ENCODE results near the gene ARHGEF12. TPM values are rescaled to one million over a fixed set of nuclear protein-coding genes. Genes with fewer than 3 reads are reported as not detected.

Gene ARHGEF12
- total RNA-seq, 1 experiment from 2014 or later: 20.8 TPM

DNA sequence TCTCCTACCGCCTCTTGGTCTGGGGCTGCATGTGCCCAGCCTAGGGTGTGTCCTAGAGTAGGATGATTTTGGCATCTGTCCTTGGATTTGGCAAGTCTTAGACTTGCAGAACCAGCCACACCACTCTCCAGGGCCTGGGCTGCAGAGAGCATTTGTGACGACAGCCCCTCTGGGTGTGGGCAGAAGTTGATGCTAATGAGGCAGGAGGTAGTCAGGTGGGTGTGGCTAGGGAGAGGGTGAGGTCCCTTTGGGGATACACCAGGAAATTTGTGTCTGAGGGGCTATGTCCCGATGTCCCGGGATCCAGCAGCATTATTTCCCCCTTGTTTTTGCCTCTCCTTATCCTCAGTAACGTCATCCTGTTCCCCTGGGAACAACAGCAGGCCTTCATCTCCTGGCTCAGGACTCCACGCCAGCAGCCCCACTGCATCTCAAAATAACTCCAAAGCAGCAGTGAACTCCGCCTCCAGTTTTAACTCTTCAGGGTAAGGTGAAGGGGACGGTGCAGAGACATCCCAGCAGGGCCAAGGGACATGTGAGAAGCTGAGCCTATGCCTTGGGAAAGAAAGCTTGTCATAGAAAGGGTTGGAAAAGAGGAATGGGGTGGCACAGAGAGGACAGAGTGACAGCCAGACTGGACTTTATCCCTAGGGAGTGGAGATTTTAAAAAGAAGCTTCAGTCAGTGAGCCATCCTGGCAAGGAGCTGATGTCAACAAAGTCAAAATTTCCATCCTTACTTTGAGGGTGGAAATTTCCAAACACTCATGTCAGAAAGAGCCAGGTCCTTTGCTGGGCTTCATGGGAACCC, 19.1 kb upstream of the ARHGEF12 start:
- no peak for DNase-seq (ENCODE audit: low read depth)

DNA sequence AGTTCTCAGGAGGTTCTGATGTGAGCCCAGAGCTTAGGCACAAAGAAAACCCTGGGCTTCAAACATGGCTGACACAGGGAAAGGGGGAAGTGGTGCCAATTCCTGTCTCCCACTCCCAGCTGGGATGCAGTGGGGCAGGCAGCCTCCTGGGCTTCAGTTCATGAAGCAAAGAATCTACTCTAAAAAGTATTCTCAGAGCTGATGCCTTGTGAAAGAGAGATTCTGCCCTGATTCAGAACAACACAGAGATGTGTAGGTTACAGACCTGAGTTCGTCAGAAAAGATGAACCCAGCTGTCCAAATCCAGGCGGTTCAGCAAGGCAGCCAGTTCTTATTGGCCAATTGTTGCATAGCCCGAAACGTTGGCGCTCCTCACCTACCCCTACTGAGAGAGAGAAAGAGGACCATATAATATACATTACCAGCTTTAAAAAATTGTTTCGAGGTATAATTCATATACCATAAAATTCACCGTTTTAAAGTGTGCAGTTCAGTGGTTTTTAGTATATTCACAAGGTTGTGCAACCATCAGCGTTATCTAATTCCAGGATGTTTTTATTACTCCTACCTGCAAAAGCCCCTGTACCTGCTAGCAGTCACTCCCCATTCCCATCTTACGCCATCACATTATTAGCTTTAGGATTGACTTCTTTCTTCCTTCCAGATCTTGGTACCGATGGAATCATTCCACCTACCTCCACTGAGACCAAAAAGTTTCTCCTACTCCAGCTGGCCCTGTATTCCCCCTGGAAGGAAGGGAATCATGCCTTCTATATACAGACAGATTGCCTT, 18.3 kb upstream of the ARHGEF12 start:
- DNase-seq (ENCODE audit: low read depth): no peak

DNA sequence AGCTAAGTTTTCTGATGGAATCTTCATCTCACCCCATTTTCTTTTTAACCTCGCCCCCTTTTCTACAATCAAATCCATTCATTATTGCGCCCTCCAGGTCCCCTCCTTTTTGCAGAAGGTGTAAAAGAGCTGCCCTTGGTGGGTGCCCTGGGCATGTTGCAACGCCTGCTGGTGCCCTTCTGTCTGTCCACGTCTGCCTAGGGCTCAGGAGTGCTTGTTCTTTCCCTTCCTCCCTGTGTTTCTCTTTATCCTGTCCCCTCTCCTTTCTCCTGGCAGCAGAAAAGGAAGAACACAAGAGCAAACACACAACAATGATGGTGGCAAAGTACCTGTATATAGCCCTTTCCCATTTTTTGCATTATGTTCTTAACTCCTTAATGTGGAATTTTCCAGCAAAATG, 17.3 kb upstream of the ARHGEF12 start:
- DNase-seq (ENCODE audit: low read depth): no peak

DNA sequence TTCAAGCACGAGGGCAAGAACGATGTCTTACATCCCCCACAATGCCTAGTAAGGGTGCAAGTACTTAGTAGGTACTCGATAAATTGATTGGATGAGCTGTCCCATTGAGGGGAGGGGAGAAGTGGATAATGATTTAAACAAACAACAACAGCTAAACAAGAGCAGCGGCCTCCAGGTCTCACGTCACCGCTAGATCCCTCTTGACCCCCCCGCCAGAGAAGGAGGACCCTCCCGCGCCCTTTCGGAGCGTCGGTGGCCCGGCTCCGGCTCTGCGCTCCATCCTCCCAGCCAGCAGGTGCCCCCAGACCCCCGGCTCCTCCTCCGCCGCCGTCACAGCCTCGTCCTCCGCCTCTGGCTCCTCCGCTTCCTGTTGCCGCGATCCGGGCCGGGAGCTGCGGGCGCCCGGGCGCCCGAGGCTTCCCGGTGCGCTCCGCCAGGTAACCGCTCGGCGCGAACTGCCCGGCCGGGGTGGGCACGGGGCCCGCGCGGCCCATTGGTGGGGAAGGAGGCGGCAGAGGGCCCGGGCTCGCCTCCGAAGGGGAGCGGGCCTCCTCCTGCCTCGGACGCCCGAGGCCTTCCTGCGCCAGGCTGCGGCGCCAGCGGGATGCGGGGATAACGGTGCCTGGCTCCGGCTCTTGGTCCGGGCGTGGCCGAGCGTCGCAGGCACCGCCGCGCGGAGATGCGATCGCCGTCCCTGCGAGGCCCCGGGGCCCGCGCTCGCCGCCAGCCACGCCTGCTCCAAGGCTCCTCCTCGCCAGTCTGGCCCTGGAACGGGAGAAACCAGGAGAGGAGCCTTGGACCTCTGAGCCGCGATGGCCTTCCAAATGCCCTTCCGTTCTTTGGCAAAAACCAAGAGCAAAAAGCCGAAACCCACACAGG, 11.0 kb upstream of the ARHGEF12 start, which contains the start of gene TLCD5:
Gene TLCD5 (plus strand): TSS at position 368 of the 879 bp plus-strand sequence. CDS start 2,143 bp downstream, outside the sequence.
- DNase-seq (ENCODE audit: low read depth): peak; percentile 81

DNA sequence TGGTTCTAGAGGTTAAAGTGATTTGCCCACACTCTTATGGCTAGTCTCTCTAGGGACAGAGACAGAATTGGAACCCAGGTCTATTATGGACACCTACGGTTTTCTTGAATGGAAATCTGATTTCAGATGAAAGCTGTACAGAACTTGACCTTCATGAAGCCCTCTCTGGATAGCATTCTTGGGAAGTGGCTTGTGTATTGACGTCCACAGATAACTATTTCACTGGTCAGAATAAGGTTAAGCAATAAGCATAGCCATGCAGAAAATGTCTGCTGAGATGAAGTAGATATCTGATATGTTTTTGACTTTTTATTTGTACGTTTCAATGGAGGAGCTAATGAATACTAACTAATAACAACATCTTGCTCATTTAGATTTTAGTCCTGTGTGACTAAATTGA, 10.0 kb upstream of the ARHGEF12 start:
- no peak for DNase-seq (ENCODE audit: low read depth)

DNA sequence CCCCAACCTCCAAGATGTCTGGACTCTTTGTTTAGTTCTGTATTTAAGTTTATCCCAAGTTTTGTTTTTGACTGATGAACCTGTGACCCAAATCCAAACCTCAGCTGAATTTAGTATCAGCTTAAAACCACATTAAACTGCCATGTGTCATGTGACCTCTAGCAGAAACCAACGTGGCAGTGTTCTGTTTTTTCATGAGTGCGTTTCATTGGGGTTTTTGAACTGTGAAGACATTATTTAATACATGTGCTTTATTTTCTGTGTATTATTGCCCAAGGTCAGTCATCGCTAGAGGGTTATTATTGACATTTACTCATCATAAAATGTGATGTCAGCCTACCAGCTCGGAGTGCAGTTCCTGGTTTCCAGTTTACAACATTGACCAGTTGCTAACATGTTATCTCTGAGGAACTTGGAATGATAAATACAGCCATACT, 9.3 kb upstream of the ARHGEF12 start:
- no peak for DNase-seq (ENCODE audit: low read depth)

DNA sequence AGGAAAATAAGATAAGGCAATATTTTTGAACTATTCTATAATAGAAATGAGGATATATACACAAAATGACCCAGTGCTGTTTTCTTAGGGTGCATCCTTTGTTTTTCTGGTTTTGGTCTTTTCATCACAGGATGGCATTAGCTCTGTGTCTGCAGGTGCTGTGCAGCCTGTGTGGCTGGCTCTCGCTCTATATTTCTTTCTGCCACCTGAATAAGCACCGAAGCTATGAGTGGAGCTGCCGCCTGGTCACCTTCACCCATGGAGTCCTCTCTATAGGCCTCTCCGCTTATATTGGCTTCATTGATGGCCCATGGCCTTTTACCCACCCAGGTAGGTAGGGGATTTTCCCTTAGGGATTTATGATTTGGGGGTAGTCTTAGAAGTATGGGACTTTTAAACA, 8.9 kb upstream of the ARHGEF12 start:
- DNase-seq (ENCODE audit: low read depth): no peak

DNA sequence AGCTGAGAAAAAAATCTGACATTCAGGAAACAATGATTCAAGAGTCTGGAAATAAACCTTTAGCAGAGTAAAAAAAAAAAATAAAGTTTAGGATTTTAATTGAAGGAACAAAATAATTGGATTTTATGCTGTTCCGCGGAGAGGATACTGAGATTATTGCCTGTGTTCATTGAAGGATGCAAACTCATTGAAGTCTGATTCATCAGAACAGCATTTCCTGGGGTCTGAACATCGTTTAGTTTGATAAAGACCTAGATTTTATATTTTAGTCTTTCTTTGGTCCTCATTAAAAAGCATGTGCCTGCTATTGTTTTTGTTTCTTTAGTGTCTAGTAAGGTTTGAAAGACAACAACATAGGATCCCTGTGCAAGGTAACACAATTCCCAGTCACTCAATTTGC, 6.7 kb upstream of the ARHGEF12 start:
- no peak for DNase-seq (ENCODE audit: low read depth)

DNA sequence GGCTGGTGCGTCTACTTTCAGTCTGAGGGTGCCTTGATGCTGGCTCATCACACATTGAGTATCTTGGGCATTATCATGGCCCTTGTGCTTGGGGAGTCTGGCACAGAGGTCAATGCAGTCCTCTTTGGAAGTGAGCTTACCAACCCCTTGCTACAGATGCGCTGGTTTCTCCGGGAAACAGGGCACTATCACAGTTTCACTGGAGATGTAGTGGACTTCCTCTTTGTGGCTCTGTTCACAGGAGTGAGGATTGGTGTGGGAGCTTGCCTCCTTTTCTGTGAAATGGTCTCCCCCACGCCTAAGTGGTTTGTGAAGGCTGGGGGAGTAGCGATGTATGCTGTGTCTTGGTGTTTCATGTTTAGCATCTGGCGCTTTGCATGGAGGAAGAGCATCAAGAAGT, 6.2 kb upstream of the ARHGEF12 start:
- no peak for DNase-seq (ENCODE audit: low read depth)

DNA sequence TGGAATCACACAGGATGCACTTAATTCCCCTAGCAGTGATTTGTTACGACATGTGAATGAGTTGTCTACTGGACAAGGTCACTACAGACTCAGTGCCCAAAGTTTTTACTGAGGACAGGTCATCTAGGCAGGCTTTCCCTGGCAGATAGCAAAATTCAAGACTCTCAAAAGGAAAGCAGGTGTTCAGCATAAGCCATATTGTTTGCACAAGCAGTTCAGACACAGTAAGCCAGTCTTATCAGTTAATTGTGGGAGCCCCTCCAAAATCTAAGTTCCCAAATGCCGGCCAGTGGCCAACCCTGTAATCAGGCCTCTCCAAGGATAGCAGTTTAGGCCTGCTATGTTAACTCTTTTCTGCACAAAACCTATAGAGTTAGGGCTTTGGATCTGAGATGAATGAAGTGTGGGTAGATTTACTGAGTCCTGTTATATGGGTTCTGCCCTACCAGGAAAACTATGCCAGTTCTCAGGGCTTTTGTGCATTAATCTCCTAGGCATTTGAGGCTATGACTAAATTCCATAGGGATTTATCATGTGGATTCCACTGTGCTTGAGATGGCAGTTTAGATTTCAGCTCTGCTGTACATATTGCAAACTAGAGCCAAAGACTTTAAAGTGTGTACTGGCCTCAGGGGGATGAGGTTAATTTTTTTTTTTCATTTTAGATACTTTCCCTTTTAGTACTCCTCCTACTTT, 4.8 kb upstream of the ARHGEF12 start:
- DNase-seq (ENCODE audit: low read depth): peak; percentile 81

DNA sequence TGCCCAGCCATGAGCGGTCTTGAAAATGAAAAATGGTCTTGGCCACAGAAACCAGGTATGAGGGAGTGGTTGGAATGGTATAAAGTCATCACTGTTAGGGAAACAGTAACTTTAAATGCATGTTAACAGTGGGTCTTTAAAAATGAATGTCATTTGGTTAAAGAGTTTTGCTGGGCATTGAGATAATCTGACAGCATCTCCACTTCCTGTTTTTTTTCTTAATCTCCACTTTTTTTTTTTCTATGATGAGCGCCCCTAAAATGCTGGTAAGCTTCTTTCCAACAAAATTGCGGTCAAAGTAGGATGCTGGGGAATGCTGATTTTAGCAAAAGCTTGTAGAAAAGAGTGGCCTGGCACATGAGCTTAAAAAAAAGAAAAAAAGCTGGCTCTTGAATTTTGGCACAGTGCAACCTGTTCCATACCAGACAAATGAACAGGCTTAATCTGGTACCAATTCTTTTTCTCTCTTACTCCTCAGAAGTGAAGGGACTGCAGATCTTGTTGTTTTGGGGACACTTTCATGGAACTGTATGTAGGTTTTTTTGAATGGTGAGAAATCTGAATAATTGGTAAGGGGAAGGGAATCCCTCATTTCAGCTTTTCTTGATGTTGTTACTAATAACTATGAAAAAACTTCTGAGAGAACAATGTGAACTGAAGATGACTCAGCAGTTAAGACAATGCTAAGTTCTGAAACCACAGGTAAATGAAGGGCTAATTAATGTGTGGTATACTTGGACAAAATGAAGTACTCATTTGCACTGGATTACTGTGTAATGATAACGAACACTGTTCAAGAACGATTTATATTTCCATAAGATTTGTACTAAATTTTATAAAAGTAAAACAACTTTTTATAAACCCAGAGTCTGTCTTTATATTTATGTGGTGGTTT, 3.1 kb upstream of the ARHGEF12 start:
- no peak for DNase-seq (ENCODE audit: low read depth)

DNA sequence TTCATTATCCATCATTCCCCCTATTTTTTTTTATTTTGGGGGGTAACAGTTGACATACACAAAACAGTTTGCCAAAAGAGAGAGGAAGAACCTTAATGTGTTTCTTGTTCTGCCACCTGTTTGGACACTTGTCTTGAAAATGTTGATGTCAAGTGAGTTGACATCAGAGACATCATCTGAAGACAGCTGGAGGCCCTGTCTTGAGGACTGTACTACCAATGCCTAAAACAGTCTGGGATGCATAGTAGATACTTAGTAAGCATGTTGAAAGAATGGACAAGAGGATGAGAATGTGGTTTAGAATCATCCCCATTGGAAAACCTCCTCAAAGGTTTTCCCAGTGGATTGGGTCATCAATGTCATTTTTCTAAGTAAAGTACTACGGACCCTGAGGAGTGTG, 2.4 kb upstream of the ARHGEF12 start:
- DNase-seq (ENCODE audit: low read depth): no peak

DNA sequence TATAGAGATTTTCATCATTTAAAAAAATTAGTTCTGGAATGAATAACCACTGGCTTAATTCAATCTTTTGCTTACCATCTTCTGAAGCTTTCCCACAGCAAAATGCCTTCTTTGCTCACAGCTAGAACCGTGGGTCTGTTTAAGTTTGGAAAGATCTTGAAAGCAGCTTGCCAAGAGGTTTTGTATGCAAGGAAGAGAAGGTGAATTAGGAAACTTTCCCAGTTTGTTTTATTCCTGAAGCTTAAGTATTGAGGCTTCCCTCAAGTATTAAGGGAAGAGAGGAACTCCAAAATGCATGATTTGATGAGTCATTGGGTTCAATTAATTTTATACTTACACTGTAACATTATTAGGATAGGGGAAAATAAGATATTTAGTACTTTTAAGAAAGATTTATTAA, 1.9 kb upstream of the ARHGEF12 start:
- no peak for DNase-seq (ENCODE audit: low read depth)

DNA sequence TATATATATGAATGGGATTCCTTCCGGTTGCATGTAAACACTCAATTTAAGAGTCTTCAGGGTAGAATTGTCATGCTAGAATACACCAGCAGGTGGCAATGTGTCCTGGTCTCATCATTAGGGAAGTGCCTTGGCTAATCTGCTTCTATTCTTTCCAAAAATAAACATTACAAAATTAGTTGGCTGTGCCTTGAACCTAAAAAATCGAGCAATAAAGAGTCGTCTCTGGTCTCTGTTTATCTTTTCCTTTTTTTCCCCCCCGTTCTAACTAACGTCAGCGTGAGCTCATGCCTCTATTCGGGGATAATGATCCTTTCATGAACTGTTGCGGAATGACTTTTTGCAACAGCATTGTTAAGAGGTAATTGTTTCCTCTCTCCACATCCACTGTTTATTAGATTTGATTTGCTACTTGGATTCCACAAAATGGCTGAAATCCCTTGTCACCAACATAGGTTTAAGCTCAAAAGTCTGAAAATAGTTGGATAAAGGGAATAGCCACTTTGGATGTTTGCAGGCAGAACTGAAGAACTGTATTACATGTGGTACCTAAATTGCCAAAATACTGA, 1.2 kb upstream of the ARHGEF12 start:
- DNase-seq (ENCODE audit: low read depth): peak; percentile 70

DNA sequence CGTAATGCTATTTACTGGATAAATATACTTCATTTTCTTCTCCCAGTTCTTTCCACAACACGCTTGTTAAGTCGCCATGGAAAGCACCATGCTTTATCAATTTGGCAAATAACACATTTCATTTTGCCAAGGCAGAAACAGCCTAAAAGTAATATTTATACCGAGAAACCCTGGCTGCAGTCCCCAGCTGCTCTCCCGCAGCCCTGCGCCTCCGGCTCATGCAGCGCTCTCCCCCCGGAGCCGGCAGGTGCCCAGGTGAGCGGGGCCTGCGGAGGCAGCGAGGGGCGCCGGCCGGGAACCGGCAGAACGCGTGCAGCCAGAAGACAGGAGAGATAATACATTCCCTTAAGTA, 681 bp upstream of the ARHGEF12 start:
- DNase-seq (ENCODE audit: low read depth): no peak

DNA sequence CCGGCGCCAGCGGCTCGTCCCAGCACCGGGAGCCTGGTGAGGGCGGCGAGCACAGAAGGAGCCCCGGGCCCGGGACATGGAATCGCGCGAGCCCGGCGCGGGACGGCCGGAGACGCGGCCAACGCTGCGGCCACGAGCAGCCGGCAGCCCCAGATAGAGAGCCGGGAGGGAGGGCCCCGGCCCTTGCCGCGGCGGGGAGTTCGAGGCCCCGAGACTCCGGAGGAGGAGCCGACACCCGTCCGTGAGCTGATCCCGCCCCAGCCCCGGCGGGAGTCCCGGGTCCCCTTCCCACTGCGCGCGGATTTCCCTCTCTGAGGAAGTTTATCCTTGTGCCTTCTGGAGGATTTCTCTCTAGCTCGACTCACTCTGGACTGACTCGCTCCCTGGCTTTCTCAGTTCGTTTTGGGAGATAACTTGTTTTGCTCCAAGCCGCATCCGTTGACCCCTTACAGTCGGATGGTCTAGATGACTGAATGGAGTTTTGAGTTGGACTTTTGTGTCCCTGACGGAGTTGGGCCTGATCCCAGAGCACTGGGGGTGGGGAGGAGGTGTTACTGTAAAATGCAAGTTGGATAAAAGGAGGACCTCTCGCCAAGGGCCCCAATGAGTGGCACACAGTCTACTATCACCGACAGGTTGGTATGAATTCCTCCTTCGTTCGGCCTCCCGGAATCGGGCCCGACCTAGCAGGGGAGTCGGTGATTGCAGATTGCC, 585 bp downstream of the ARHGEF12 start:
- peak; percentile 50 for DNase-seq (ENCODE audit: low read depth)

DNA sequence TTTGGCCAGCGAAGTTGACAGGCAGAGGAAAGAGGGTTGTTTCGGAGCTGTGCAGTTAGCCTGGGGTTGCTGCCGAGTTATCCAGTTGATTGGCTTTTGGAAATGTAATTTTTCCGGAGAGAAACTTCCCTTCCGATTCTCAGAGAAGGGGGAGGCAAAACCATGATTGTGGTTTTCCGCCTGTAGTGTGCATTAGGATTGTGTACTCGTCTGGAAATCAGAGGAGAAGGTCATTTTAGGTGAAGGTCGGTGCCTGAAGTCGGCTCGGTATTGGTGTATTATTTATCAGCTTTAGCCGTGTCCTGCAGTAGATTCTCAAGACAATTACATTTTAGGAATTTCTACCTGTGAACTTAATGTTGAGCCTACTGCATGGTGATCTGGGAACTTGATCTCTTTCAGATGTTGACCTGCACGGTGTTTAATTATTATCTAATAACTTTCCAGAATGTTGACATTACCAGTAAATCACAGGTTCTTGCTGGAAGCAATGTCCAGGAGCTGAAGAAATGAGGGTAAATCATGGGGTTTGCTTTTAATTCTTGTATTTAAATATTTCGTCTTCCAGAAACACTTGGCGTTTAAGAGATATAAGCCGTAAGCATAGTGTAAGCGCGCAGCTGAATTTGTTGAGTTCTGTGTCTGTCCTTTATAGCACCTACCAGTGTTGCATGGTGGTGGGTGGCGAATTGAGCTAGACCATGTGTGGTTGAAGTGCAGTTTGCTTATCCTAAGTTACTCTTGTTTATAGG, 1.3 kb downstream of the ARHGEF12 start:
- no peak for DNase-seq (ENCODE audit: low read depth)

DNA sequence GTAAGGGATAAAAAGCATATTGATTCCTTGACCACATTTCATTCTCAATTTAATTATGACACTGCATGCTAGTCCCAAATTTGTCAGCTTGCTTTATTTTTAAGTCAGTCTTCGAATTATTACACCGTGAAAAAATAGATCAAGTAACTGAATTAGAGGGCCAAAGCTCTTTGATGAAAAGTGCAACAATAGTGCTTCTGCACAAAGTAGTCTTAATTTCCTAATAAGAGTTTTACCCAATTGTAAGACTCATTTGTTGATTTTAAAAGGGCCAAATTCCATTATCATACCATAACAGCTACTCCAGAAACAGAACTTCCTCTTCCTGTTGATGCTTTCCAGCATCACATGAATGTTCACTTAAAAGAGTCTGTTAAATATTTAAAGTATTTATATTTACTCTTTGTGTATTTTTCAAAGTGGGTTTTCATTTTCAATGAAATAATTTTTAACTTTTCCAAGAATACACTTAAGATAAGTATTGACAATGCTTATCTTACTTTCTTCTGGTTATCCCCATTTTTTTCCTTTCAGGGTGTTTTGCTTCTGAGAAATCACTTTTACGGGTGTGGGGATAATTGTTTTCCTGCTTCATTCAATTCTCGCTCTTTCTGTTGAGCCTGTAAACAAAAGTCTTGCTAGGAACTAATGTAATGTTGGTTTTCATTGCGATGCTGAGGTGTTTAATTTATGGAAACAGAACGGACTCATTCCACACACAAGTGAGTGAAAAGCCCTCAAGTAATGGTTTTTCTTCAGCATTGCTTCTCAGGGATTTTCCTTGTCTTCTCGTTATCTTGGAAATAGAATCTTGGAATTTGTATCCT, 2.1 kb downstream of the ARHGEF12 start:
- no peak for DNase-seq (ENCODE audit: low read depth)

Measured in Daoy (cell line).